Liver (tissue), 9 donors: ENCODE measurements around the gene ATAT1. TPM values are rescaled to one million over a fixed set of nuclear protein-coding genes. Genes with fewer than 3 reads are reported as not detected.

Experiments
- DNase-seq: peaks from one replicate; pipeline ENCODE4 v3.0.0-alpha.2; 2017; ENCODE audit warnings: low spot score
- H3K27ac ChIP-seq, 2 donors: one replicate each; pipeline ENCODE4 v1.7.0; 2013; ENCODE audit warnings: inconsistent platforms in 2 of 2, low read length in 2 of 2, control low read depth in 1 of 2, low read depth in 1 of 2, mild to moderate bottlenecking in 1 of 2
- H3K27me3 ChIP-seq, 4 donors: one replicate each; pipeline versions ENCODE4 v1.6.1 to v1.7.0; 2013; ENCODE audit warnings: low read length in 3 of 4, inconsistent platforms in 1 of 4, mild to moderate bottlenecking in 1 of 4, moderate library complexity in 1 of 4; ENCODE audit not compliant: control insufficient read depth in 4 of 4, insufficient read depth in 4 of 4
- H3K36me3 ChIP-seq, 4 donors: one replicate each; pipeline versions ENCODE4 v1.6.1 to v1.7.0; 2013; ENCODE audit warnings: low read length in 3 of 4, mild to moderate bottlenecking in 3 of 4, low read depth in 1 of 4, moderate library complexity in 1 of 4; ENCODE audit not compliant: control insufficient read depth in 4 of 4, insufficient read depth in 3 of 4
- H3K4me1 ChIP-seq, 4 donors: one replicate each; pipeline versions ENCODE4 v1.6.1 to v1.7.0; 2013; ENCODE audit warnings: low read length in 3 of 4, mild to moderate bottlenecking in 3 of 4, moderate library complexity in 1 of 4; ENCODE audit not compliant: control insufficient read depth in 4 of 4, insufficient read depth in 4 of 4
- H3K4me3 ChIP-seq, 3 donors: one replicate each; pipeline versions ENCODE4 v1.6.1 to v1.7.0; 2013; ENCODE audit warnings: low read length in 3 of 3, control low read depth in 1 of 3, low read depth in 1 of 3, mild to moderate bottlenecking in 1 of 3
- H3K9ac ChIP-seq, 2 donors: one replicate each; pipeline ENCODE4 v1.7.0; 2013; ENCODE audit warnings: low read length in 2 of 2, mild to moderate bottlenecking in 2 of 2, moderate library complexity in 2 of 2, control low read depth in 1 of 2, low read depth in 1 of 2
- H3K9me3 ChIP-seq, 4 donors: one replicate each; pipeline versions ENCODE4 v1.6.1 to v1.7.0; 2013; ENCODE audit warnings: low read length in 3 of 4; ENCODE audit not compliant: control insufficient read depth in 4 of 4
- EGR1 ChIP-seq, 2 donors: IDR thresholded peaks; 2 replicates each; pipeline ENCODE4 v1.6.1; 2016 to 2018; ENCODE audit warnings: antibody characterized with exemption in 2 of 2, low read depth in 2 of 2
- FOXA1 ChIP-seq: IDR thresholded peaks from 2 replicates; pipeline ENCODE4 v1.6.1; 2016; ENCODE audit warnings: antibody characterized with exemption
- FOXA2 ChIP-seq: IDR thresholded peaks from 2 replicates; pipeline ENCODE4 v1.6.1; 2016; ENCODE audit warnings: antibody characterized with exemption
- GABPA ChIP-seq, 2 donors: IDR thresholded peaks in 1 of 2; conservative IDR thresholded peaks in 1 of 2; 2 replicates each; pipeline ENCODE4 v1.6.1; 2016; ENCODE audit warnings: antibody characterized with exemption in 2 of 2, mild to moderate bottlenecking in 1 of 2, moderate library complexity in 1 of 2
- HNF4A ChIP-seq, 2 donors: conservative IDR thresholded peaks; 2 replicates each; pipeline ENCODE4 v1.6.1; 2016; ENCODE audit warnings: antibody characterized with exemption in 2 of 2, mild to moderate bottlenecking in 2 of 2
- HNF4G ChIP-seq: IDR thresholded peaks from 2 replicates; pipeline ENCODE4 v1.6.1; 2016; ENCODE audit warnings: antibody characterized with exemption
- JUND ChIP-seq, 2 donors: IDR thresholded peaks; 2 replicates each; pipeline ENCODE4 v1.6.1; 2016; ENCODE audit warnings: antibody characterized with exemption in 2 of 2
- MAX ChIP-seq: IDR thresholded peaks from 2 replicates; pipeline ENCODE4 v1.6.1; 2016; ENCODE audit warnings: antibody characterized with exemption
- NR2F2 ChIP-seq: IDR thresholded peaks from 2 replicates; pipeline ENCODE4 v1.6.1; 2016; ENCODE audit warnings: antibody characterized with exemption
- RAD21 ChIP-seq, 2 donors: IDR thresholded peaks; 2 replicates each; pipeline ENCODE4 v1.6.1; 2016; ENCODE audit warnings: antibody characterized with exemption in 2 of 2, mild to moderate bottlenecking in 2 of 2
- REST ChIP-seq: IDR thresholded peaks from 2 replicates; pipeline ENCODE4 v1.6.1; 2016; ENCODE audit warnings: antibody characterized with exemption, mild to moderate bottlenecking
- RXRA ChIP-seq, 2 donors: IDR thresholded peaks; 2 replicates each; pipeline ENCODE4 v1.6.1; 2017 to 2018; ENCODE audit warnings: antibody characterized with exemption in 2 of 2, mild to moderate bottlenecking in 1 of 2
- SP1 ChIP-seq: IDR thresholded peaks from 2 replicates; pipeline ENCODE4 v1.6.1; 2018; ENCODE audit warnings: antibody characterized with exemption, mild to moderate bottlenecking
- TAF1 ChIP-seq: conservative IDR thresholded peaks from 2 replicates; pipeline ENCODE4 v1.6.1; 2016; ENCODE audit warnings: antibody characterized with exemption, mild to moderate bottlenecking
- YY1 ChIP-seq: IDR thresholded peaks from 2 replicates; pipeline ENCODE4 v1.6.1; 2016; ENCODE audit warnings: antibody characterized with exemption, mild to moderate bottlenecking
- ZBTB33 ChIP-seq: IDR thresholded peaks from 2 replicates; pipeline ENCODE4 v1.6.1; 2016; ENCODE audit warnings: antibody characterized with exemption
- WGBS: extraction: QIAGEN DNeasy Blood & Tissue Kit; methylation state at CpG from one replicate; pipeline ENCODE4 v1.1.7; 2013; 5-methylcytosine and 5-hydroxymethylcytosine counted together
- polyA plus RNA-seq, 2 donors: library from polyadenylated mRNA; stranded (reverse) in 1 of 2; unstranded in 1 of 2; fragments of 200-250 nt in 1 of 2; fragments of >200 nt in 1 of 2; fragmentation: Nextera tagmentation in 1 of 2; extraction: Ambion mirVana in 1 of 2; gene quantifications; one replicate each; pipeline versions ENCODE4 v1.2.1 to v1.2.3, GENCODE V29; 2013 to 2015
- total RNA-seq, 2 donors: library from RNA; depleted of rRNA; stranded (reverse); fragments of >200 nt; gene quantifications; one replicate each; pipeline ENCODE4 v1.2.3, GENCODE V29; 2014
- TF ChIP-seq, protein P1 (sequence below): fragments of 150-350 bp; IDR thresholded peaks from 2 replicates; pipeline ENCODE4 v1.5.1; 2017; ENCODE audit warnings: improper control_type of control experiment, low read depth, low read length; ENCODE audit not compliant: missing input control
- TF ChIP-seq, protein P2 (sequence below): IDR thresholded peaks from 2 replicates; pipeline ENCODE4 v1.6.1; 2016; ENCODE audit warnings: antibody characterized with exemption
- donor health status: healthy.
- donor health status: healthy.
- donor health status: healthy.
- donor health status: healthy.
- donor health status: healthy.

The ATAT1 gene
- total and polyA plus RNA-seq, 4 donors, result 2.1 to 5.4 (median 3.0) TPM

- peak within 1 kb of the TSS; percentile 41 to 69 for H3K9ac ChIP-seq
- H3K27ac ChIP-seq, result peak within 1 kb of the TSS; percentile 44 to 66
- H3K27me3 ChIP-seq, result no peaks in the 10 kb centered on the region
- peaks cover 0 to 27% (median 12%) of the 10 kb centered on the region in 4 donors for H3K36me3 ChIP-seq
- peak; percentile 94 for DNase-seq
- under 1% methylated on average over 57 of the region's 57 CpGs for WGBS
- no peaks in the 10 kb centered on the region for H3K9me3 ChIP-seq
- peak within 1 kb of the TSS; percentile 81 to 95 (median 91) for H3K4me3 ChIP-seq
- H3K4me1 ChIP-seq, result peaks cover 11 to 55% (median 35%) of the 10 kb centered on the region in 4 donors
- TF ChIP-seq FOXA2 (no peak), ZBTB33 (peak; percentile 98), HNF4G (peak; percentile 20), JUND (IDR thresholded peaks at IDR 0.05) (peak in 1 of 2 donors; percentile 60), TAF1 (no peak), RAD21 (IDR thresholded peaks at IDR 0.05) (peak; percentile 86 to 88), NR2F2 (peak; percentile 62), MAX (peak; percentile 57), REST (peak; percentile 55), RXRA (IDR thresholded peaks at IDR 0.05) (peak; percentile 63 to 70), YY1 (peak; percentile 96), SP1 (peak; percentile 66), GABPA (IDR thresholded peaks at IDR 0.05 in 1 of 2, conservative IDR thresholded peaks at IDR 0.05 in 1 of 2) (peak; percentile 50 to 90), FOXA1 (no peak), EGR1 (IDR thresholded peaks at IDR 0.05; ENCODE audit: low read depth in 2 of 2) (peak in 1 of 2 donors; percentile 52), HNF4A (conservative IDR thresholded peaks at IDR 0.05) (peak; percentile 47 to 54)
- TF ChIP-seq, protein P1, sequence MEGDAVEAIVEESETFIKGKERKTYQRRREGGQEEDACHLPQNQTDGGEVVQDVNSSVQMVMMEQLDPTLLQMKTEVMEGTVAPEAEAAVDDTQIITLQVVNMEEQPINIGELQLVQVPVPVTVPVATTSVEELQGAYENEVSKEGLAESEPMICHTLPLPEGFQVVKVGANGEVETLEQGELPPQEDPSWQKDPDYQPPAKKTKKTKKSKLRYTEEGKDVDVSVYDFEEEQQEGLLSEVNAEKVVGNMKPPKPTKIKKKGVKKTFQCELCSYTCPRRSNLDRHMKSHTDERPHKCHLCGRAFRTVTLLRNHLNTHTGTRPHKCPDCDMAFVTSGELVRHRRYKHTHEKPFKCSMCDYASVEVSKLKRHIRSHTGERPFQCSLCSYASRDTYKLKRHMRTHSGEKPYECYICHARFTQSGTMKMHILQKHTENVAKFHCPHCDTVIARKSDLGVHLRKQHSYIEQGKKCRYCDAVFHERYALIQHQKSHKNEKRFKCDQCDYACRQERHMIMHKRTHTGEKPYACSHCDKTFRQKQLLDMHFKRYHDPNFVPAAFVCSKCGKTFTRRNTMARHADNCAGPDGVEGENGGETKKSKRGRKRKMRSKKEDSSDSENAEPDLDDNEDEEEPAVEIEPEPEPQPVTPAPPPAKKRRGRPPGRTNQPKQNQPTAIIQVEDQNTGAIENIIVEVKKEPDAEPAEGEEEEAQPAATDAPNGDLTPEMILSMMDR, result peak; percentile 97
- TF ChIP-seq, protein P2, sequence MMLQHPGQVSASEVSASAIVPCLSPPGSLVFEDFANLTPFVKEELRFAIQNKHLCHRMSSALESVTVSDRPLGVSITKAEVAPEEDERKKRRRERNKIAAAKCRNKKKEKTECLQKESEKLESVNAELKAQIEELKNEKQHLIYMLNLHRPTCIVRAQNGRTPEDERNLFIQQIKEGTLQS, result peak; percentile 58
Measured at GRCh38 chr6:30672445-30673253, 46.0 kb downstream of the ATAT1 start, which contains the start of gene DHX16. Gene DHX16, minus strand, starts transcription at chr6:30673006. Its CDS starts 165 bp downstream, at chr6:30672841.
